B cell (primary cell): ENCODE results near the gene KCNJ13. TPM values are rescaled to one million over a fixed set of nuclear protein-coding genes. Genes with fewer than 3 reads are reported as not detected.

Experiments
- ATAC-seq: fragments of 200-7000 bp; cut with Tn5 transposase; one replicate; pipeline ENCODE4 v1.10.0; 2021; ENCODE audit warnings: low read depth, mild to moderate bottlenecking, moderate number of reproducible peaks, moderate library complexity
- CTCF ChIA-PET: fragments of 350-600 bp; sonication (Branson Sonifier 250); formaldehyde crosslinking; loops from one replicate; lab custom pipeline; 2021; ENCODE audit warnings: antibody characterized with exemption, inconsistent platforms; lab: Charles Lee
- POLR2A ChIA-PET: fragments of 350-600 bp; sonication (Branson Sonifier 250); formaldehyde crosslinking; loops from one replicate; lab custom pipeline; 2021; ENCODE audit warnings: antibody characterized with exemption; lab: Charles Lee
- DNase-seq: peaks from one replicate; pipeline ENCODE4 v3.0.0; 2013
- H2AFZ ChIP-seq: 2 replicates; pipeline ENCODE4 v1.6.1; 2012; ENCODE audit warnings: mild to moderate bottlenecking, low read depth, low read length; ENCODE audit not compliant: insufficient read depth, poor library complexity, severe bottlenecking
- H3K27ac ChIP-seq, 2 donors: 1 replicate in 1 of 2; 2 replicates in 1 of 2; pipeline ENCODE4 v1.5.1; 2012 to 2013; ENCODE audit warnings: low read length in 2 of 2, mild to moderate bottlenecking in 2 of 2, moderate library complexity in 1 of 2
- H3K27me3 ChIP-seq, 4 experiments: fragments of 200-600 bp in 1 of 4; sonication (generic) in 1 of 4; replicated peaks in 1 of 4; 1 replicate in 2 of 4; 2 replicates in 2 of 4; pipeline versions ENCODE4 v1.6.1 to v1.7.0; 2013 to 2016; ENCODE audit warnings: low read length in 3 of 4, mild to moderate bottlenecking in 2 of 4, mixed read lengths in 1 of 4, moderate library complexity in 1 of 4; ENCODE audit not compliant: insufficient read depth in 4 of 4, control insufficient read depth in 3 of 4; ENCODE audit errors: control extremely low read depth in 1 of 4
- H3K36me3 ChIP-seq, 2 experiments: replicated peaks in 1 of 2; 1 replicate in 1 of 2; 2 replicates in 1 of 2; pipeline versions ENCODE4 v1.6.1 to v1.7.1; 2013; ENCODE audit warnings: low read length in 1 of 2; ENCODE audit not compliant: insufficient read depth in 2 of 2, control insufficient read depth in 1 of 2; ENCODE audit errors: control extremely low read depth in 1 of 2, extremely low read depth in 1 of 2
- H3K4me1 ChIP-seq, 2 donors: fragments of 200-600 bp in 1 of 2; sonication (generic) in 1 of 2; 1 replicate in 1 of 2; 2 replicates in 1 of 2; pipeline versions ENCODE4 v1.5.1 to v1.6.1; 2013 to 2017; ENCODE audit warnings: low read length in 2 of 2; ENCODE audit not compliant: control insufficient read depth in 2 of 2, insufficient read depth in 2 of 2
- H3K4me2 ChIP-seq: replicated peaks from 2 replicates; pipeline ENCODE3; 2012; ENCODE audit warnings: mild to moderate bottlenecking, low read depth, low read length; ENCODE audit not compliant: poor library complexity, severe bottlenecking
- H3K4me3 ChIP-seq, 5 experiments: fragments of 200-600 bp in 1 of 5; sonication (generic) in 1 of 5; 1 replicate in 3 of 5; 2 replicates in 2 of 5; pipeline versions ENCODE4 v1.5.1 to v1.7.0; 2011 to 2016; ENCODE audit warnings: low read length in 4 of 5, mild to moderate bottlenecking in 4 of 5, low read depth in 2 of 5, control low read depth in 1 of 5, moderate library complexity in 1 of 5; ENCODE audit not compliant: insufficient read depth in 1 of 5; ENCODE audit errors: control extremely low read depth in 1 of 5, extremely low read depth in 1 of 5
- H3K79me2 ChIP-seq: fragments of 200-600 bp; sonication (generic); one replicate; pipeline ENCODE4 v1.6.0; 2016; ENCODE audit warnings: low read length; ENCODE audit not compliant: control insufficient read depth, insufficient read depth
- H3K9ac ChIP-seq: fragments of 200-600 bp; sonication (generic); 2 replicates; pipeline ENCODE4 v1.6.1; 2017; ENCODE audit warnings: mild to moderate bottlenecking, low read length, moderate library complexity
- H3K9me3 ChIP-seq, 3 donors: one replicate each; pipeline versions ENCODE4 v1.6.1 to v1.7.1; 2013; ENCODE audit warnings: low read length in 2 of 3; ENCODE audit not compliant: control insufficient read depth in 2 of 3, insufficient read depth in 1 of 3; ENCODE audit errors: control extremely low read depth in 1 of 3
- H4K20me1 ChIP-seq: 2 replicates; pipeline ENCODE4 v1.6.0; 2012; ENCODE audit warnings: mild to moderate bottlenecking, low read length; ENCODE audit not compliant: insufficient read depth, control insufficient read depth, poor library complexity, severe bottlenecking
- H3K27ac Mint-ChIP-seq: one replicate; pipeline ENCODE4 v1.8.0; 2021; ENCODE audit warnings: mixed read lengths
- H3K27me3 Mint-ChIP-seq: one replicate; pipeline ENCODE4 v1.8.0; 2021; ENCODE audit warnings: mixed read lengths
- H3K4me1 Mint-ChIP-seq: one replicate; pipeline ENCODE4 v1.8.0; 2021; ENCODE audit warnings: mixed read lengths
- H3K4me3 Mint-ChIP-seq: one replicate; pipeline ENCODE4 v1.8.0; 2021; ENCODE audit warnings: mixed read lengths
- H3K9me3 Mint-ChIP-seq: one replicate; pipeline ENCODE4 v1.8.0; 2022; ENCODE audit warnings: mixed read lengths; ENCODE audit not compliant: insufficient read depth
- CTCF ChIP-seq: fragments of 200-600 bp; IDR thresholded peaks from one replicate; pipeline ENCODE4 v1.8.0; 2022; ENCODE audit warnings: antibody characterized with exemption, mild to moderate bottlenecking
- EZH2 ChIP-seq: IDR thresholded peaks from 2 replicates; pipeline ENCODE4 v1.6.1; 2012; ENCODE audit warnings: borderline replicate concordance, low read depth, mild to moderate bottlenecking, moderate library complexity, low read length; ENCODE audit not compliant: insufficient read depth, poor library complexity, severe bottlenecking
- WGBS: methylation state at CpG from one replicate; pipeline ENCODE4 v1.1.5; 2013; ENCODE audit warnings: missing lambda C conversion rate; ENCODE audit not compliant: insufficient coverage; 5-methylcytosine and 5-hydroxymethylcytosine counted together
- intact Hi-C: fragments of 100-400 bp; cut with micrococcal nuclease; formaldehyde crosslinking; loops from one replicate; pipeline ENCODE4 v1.10.0; 2022
- polyA plus RNA-seq: library from polyadenylated mRNA; depleted of rRNA; stranded (reverse); fragments of >200 nt; gene quantifications from 2 replicates; pipeline ENCODE4 v1.2.3, GENCODE V29; 2012
- total RNA-seq, 2 donors: library from RNA; stranded (reverse); fragments of 120-200 nt in 1 of 2; gene quantifications; 1 replicate in 1 of 2; 2 replicates in 1 of 2; pipeline versions ENCODE4 v1.2.3 to v1.2.4, GENCODE V29; 2013 to 2022

Gene KCNJ13
- total and polyA plus RNA-seq, 2 donors (not counting 1 experiment from before 2014, with no cell fraction given): not detected

- no peak overlapping the region for H3K9ac ChIP-seq
- Mint-ChIP-seq H3K4me1 (peaks cover 2% of the 10 kb centered on the region), H3K27ac (no peak overlapping the region), H3K9me3 (no peaks in the 10 kb centered on the region), H3K27me3 (no peaks in the 10 kb centered on the region), H3K4me3 (no peak overlapping the region)
- DNase-seq (no peak), ATAC-seq (no peak)
- intact Hi-C loops: no loop called here
- no peaks in the 10 kb centered on the region for H3K9me3 ChIP-seq
- POLR2A ChIA-PET: no interaction called here
- no peaks in the 10 kb centered on the region for H4K20me1 ChIP-seq
- CTCF ChIA-PET: no interaction called here
- H3K4me3 ChIP-seq: no peak overlapping the region
- no peaks in the 10 kb centered on the region for H3K79me2 ChIP-seq
- TF ChIP-seq CTCF: no peak
- TF ChIP-seq EZH2: no peak
- WGBS: no CpG with 5 or more reads among the region's 1 CpG
- H3K4me1 ChIP-seq: no peaks in the 10 kb centered on the region
- H2AFZ ChIP-seq: no peak overlapping the region
- peaks cover 5 to 21% of the 10 kb centered on the region in 2 experiments for H3K36me3 ChIP-seq
- no peak overlapping the region for H3K4me2 ChIP-seq
- H3K27me3 ChIP-seq: no peaks in the 10 kb centered on the region
- no peak overlapping the region for H3K27ac ChIP-seq
Observed at GRCh38 chr2:232744963-232745362, 31.4 kb downstream of the KCNJ13 start.

GRCh38 chr2:232741972-232742371 lies 34.4 kb downstream of the KCNJ13 start:
- Histone ChIP-seq H3K4me2 (no peak overlapping the region), H3K4me3 (no peak overlapping the region), H3K27ac (no peak overlapping the region), H2AFZ (no peak overlapping the region), H3K36me3 (peaks cover 1 to 12% of the 10 kb centered on the region in 2 experiments), H4K20me1 (no peaks in the 10 kb centered on the region), H3K79me2 (no peaks in the 10 kb centered on the region), H3K27me3 (no peaks in the 10 kb centered on the region), H3K4me1 (no peaks in the 10 kb centered on the region), H3K9me3 (no peaks in the 10 kb centered on the region), H3K9ac (no peak overlapping the region)
- H3K9me3 Mint-ChIP-seq: no peaks in the 10 kb centered on the region
- H3K4me3 Mint-ChIP-seq: no peak overlapping the region
- ChIA-PET POLR2A (no interaction called here), CTCF (no interaction called here)
- TF ChIP-seq CTCF (no peak), EZH2 (no peak)
- 86% methylated on average over 1 of the region's 3 CpGs for WGBS
- ATAC-seq (no peak), DNase-seq (no peak)
- H3K27me3 Mint-ChIP-seq: no peaks in the 10 kb centered on the region
- H3K27ac Mint-ChIP-seq: no peak overlapping the region
- intact Hi-C loops: no loop called here
- peaks cover 2% of the 10 kb centered on the region for H3K4me1 Mint-ChIP-seq
